CD4-positive, alpha-beta T cell treated with Interleukin-17A for 1 hour (primary cell): Measurements from ENCODE around the gene GBA2.
A peak's percentile ranks its signal among the peaks of the same experiment; 100 is the strongest.

Source experiments
- DNase-seq: peaks from one replicate; pipeline ENCODE4 v3.0.0-alpha.2; 2020

Gene GBA2

DNA sequence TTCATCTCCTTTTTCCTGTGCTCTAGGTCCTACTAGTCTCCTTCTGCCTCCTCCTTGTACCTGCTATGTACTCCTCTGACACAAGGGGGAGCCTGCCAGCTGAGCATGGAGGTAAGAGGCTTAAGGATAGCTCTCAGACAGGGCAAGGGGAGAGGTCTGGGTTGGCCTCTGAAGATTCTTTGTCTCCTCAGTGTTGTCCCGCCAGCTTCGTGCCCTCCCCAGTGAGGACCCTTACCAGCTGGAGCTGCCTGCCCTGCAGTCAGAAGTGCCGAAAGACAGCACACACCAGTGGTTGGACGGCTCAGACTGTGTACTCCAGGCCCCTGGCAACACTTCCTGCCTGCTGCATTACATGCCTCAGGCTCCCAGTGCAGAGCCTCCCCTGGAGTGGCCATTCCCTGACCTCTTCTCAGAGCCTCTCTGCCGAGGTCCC lies 12.8 kb downstream of the GBA2 start:
- DNase-seq, result peak; percentile 82

DNA sequence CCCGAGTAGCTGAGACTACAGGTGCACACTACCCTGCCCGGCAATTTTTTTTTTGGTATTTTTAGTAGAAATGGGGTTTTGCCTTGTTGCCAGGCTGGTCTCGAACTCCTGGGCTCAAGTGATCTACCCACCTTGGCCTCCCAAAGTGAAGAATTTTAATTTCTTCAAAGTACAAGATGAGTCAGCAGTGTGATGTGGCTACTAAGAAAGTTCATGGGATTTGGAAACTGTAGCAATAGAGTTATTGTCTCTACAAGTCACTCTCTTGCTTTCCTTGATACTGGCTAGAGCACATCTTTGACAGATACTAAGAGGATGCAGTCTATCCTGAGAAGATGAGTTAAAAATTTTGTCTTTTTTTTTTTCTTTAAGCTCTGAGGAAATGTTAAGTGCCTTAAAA lies 14.9 kb downstream of the GBA2 start:
- no peak for DNase-seq

DNA sequence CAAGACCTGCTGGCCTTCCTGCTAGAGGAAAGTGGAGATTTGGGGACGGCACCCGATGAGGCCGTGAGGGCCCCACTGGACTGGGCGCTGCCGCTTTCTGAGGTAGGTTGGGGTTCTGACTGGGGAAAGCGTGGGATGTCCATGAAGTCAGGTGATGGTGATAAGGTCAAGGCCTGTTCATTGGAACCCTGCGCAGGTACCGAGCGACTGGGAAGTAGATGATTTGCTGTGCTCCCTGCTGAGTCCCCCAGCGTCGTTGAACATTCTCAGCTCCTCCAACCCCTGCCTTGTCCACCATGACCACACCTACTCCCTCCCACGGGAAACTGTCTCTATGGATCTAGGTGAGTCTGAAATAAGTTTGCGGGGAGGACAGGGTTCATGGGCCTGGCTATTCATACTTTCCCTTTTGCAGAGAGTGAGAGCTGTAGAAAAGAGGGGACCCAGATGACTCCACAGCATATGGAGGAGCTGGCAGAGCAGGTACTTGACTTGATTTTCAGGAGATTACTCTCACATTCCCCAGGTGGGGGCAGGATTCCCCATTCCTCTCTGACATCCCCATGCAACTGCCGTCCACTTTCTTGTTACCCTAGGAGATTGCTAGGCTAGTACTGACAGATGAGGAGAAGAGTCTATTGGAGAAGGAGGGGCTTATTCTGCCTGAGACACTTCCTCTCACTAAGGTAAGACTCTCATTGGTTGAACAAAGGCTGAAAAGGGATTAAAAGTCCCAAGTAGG lies 16.1 kb downstream of the GBA2 start:
- DNase-seq, result peak; percentile 45

DNA sequence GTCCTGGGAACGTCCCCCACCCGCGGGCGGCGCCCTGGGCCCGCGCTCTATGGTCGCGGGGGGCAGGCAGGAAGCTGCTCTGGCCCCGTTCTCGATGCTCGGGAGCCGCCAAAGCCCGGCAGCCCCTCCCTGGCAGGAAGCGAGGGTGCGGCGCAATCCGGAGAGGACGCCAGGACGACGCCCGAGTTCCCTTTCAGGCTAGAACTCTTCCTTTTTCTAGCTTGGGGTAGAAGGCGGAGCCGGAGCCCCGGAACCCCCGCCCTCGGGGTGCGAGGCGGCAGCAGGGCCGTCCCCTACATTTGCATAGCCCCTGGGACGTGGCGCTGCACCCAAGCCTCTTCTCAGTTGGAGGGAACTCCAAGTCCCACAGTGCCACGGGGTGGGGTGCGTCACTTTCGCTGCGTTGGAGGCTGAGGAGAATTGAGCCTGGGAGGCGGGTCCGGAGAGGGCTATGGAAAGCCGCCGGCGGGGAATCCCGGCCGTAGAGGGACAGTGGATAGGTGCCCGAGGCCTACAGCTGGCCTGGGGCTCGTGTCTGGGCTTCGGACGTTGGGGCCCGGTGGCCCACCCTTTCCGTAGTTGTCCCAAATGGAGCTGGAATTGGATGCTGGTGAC lies 16.7 kb downstream of the GBA2 start, which contains the start of the genes CREB3 and TLN1:
TSS of gene CREB3 (plus strand) at position 482 of the 615 bp plus-strand sequence. CDS start at position 589, 107 bp downstream.
TSS of gene TLN1 (minus strand) at position 11 of the 615 bp plus-strand sequence. CDS start 6,501 bp downstream, outside the sequence.
- DNase-seq, result peak; percentile 98

GRCh38 chr9:35731415-35732184 lies 17.4 kb downstream of the GBA2 start:
- no peak for DNase-seq

DNA sequence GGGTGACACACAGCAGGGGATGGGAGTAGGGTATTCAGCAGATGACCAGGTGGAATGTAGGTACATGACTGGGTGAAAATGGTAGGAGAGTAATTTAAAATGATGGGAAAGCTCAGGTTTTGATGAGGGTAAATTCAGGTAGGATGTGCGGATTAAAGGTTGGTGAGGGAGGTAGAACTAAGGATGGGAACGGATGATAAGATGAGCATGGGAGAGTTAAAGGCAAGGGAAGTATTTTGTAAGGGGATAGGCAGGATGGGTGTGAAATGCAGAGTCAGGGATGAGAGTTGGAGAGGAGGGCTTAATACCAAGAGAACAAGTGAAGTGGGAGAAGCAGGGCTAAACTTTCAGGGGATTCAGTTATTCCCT lies 18.6 kb downstream of the GBA2 start:
- no peak for DNase-seq

DNA sequence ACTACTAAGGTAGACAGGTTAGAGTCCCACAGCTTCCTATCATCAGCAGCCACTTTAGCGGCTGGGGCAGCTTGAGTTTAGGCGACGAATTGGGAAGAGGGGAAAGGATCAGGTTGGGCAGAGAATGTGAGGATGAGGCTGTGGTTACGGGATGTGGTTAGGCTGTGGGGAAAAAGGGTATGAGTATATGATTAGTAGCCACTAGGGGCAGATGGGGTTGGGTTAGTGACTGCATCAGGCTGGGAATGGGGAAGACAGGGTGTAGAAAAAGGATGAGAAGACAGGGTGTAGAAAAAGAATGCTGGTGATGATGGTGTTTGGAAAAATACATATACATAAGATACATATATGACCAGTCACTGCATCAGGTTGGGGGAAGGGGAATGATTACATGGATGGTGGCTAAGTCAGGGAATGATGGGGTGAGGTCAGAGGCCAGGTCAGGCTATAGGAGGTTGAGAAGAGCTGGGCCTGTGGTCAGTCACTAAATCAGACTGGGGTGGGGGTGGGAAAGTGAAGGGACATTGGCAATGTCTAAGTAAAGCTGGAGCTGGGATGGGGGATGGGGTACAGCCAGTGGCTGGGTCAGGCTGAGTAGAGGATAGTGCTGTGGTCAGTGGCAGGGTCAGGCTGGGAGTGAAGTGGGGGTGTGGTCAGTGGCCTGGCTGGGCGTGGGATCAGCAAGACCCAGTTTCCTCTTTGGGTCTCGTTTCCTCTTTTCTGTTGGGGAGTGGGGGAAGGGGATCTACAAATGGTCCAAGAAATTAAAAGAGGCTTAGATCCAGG lies 19.1 kb downstream of the GBA2 start:
- peak; percentile 61 for DNase-seq

DNA sequence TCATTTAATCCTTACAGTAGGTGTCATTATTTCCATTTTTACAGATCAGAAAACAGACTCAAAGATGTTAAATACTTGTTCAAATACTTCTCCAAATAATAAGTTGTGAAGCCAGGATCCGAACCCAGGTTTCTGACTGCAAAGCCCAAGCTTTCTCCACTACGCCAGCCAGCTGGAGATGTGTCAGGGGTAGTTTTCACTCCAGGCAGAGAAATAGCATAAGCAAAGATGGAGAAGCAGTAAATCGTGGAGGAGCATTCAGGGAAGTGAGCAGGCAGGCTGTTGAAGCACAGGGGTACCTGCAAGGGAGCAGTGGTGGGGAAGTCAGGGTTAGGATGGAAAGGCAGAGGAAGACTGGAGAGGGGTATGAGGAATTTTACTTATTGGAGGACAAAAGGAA lies 19.9 kb downstream of the GBA2 start:
- DNase-seq, result no peak

GRCh38 chr9:35728041-35728971 lies 20.7 kb downstream of the GBA2 start:
- DNase-seq, result peak; percentile 50

DNA sequence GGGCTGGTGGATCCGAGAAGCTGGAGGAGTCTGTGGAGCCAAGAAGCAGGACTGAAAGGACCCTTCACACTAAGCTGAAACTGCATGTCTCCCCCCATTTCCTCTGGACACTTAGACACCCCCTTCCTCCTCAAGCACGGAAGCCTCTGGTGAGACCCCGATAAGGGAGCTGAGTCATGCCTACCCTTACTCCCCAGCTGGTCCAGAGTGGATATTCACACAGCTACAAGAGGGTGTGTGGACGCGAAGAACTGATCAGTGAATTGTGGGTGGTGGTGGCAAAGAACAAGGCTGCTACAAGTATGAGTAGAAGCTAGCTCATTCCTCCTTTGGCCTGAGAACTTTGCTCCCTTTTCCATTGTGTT lies 21.4 kb downstream of the GBA2 start:
- no peak for DNase-seq

DNA sequence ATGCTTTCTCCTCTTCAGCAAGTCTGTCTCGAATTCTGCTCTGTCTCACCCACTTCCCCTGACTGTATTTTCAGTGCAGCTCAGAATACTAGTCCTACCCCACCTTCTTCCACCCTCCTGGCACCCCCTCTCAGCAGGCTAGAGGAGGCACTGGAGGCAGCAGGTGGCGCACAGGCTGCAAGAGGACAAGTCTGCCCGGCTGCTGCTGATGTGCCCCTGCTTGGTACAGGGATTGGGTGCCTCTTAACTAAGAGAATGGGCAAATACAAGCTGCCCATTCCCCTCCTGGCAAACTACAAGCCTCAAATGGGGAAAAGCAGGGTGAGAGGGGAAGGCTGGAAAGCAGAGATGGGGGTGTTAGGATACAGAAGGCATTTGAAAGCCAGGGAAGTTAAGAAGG lies 22.1 kb downstream of the GBA2 start:
- DNase-seq, result peak; percentile 38

GRCh38 chr9:35725362-35725761 lies 23.7 kb downstream of the GBA2 start:
- DNase-seq, result no peak

DNA sequence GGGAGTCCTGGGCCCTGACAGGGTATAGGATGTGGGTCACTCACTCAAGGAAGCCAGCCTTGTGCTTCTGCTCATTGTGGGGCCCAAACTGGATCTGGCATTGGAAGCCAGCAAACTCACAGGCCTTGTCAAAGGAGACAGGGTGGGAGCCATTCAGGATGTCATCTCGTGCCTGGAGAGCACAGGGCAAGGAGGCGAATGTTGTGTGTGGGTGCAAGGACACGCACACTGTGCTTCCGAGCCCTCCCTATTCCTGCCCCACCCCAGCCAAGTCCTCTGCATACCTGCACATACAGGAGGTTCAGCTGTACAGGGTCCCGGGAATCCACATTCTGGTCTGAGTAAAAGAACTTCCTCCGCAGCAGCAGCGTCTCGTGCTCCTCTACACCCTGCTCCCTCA lies 25.1 kb downstream of the GBA2 start:
- DNase-seq, result no peak

DNA sequence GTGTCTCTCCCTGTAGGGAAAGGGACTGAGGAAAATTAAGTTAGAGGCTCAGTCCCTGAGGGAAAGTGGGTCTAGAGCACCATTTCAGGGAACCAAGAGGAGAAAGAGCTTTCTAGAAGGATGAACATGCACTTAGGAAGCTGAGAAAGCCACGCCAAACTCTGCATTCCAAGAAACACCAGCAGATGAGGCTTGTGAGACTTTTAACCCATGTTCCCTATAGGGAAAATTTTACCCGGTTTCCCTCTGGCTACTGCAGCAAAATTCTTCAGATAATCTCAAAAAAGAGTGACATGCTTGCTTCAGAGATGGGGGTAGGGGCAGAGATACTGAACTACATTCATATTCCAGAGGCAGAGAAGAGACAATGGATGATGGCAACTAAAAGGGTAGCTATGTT lies 25.6 kb downstream of the GBA2 start:
- DNase-seq, result no peak

DNA sequence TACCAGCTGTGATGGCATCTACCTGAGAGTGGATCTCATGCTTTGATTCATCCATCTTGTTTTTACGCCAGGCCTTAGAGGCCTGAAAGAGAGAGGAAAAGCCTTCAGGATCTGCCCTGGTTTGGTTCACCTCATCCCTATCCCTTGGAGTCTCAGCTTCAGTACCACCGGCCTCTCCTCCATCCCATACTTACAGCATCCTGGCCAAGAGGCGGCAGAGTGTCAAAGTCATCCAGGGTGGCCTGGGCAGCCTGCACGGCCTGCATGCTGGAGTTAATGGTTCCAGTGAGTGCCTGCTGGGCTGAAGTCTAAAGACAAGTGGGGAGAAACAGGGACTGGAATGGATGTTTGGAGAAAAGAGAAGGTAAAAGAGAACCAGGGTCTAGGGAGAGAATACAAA lies 29.5 kb downstream of the GBA2 start:
- no peak for DNase-seq

DNA sequence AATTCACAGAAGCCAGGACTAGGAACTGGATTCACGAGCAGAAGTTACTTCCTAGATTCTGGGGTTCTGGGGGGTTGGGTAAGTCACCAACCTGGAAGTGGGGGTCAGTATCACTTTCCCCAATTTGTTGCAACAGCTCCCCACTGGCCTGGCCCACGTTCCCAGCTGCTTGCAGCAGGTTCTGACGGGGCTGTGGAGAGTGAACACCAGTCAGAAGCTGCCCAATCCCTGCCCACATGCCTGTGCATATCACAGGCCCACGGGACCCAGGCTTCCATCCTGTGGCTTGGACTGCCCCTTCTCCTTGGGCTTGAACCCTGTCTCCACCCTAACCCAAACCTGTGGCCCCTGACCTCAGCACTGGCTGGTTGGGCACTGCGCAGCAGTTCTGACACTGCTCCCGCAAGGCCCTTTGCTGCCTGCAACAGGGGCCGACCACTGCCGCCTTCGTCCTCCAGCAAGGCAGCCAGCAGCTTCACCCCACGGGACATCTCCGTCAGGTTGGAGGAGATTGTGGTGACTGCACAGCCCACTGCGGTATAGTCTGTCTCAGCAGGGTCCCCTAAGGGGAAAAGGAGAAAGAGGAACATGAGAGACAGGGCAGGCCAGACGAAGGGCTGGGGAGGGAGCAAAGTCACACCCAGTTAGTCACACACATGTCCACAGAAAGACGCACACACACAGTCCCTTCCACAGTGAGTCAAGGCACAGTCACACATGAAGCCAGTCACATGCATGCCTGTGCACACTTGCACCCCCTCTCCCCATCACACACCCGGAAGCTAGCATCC lies 30.1 kb downstream of the GBA2 start:
- DNase-seq, result no peak

GRCh38 chr9:35717132-35717870 lies 31.7 kb downstream of the GBA2 start:
- DNase-seq, result no peak

- no peak for DNase-seq
Observed at GRCh38 chr9:35716230-35716629, 32.8 kb downstream of the GBA2 start.

- DNase-seq, result no peak
Observed at GRCh38 chr9:35714579-35715252, 34.3 kb downstream of the GBA2 start.

GRCh38 chr9:35714123-35714522 lies 34.9 kb downstream of the GBA2 start:
- no peak for DNase-seq
